Naive B cell (primary cell): ENCODE measurements around the gene ANKRD23. TPM values are rescaled to one million over a fixed set of nuclear protein-coding genes. Genes with fewer than 3 reads are reported as not detected.
"Not testable (repeated sequence)": the region's sequence is repeated elsewhere in the genome, so short reads cannot be mapped to it uniquely, and the experiment has no call there.

Experiments used
- ATAC-seq, 2 donors: fragments of 150-1000 bp; cut with Tn5 transposase; 2 replicates each; pipeline ENCODE4 v1.10.0; 2021; ENCODE audit warnings: low read depth in 2 of 2, mild to moderate bottlenecking in 2 of 2, moderate library complexity in 2 of 2
- DNase-seq: peaks from one replicate; pipeline ENCODE4 v3.0.0; 2022
- H3K27ac Mint-ChIP-seq, 6 donors: one replicate each; pipeline ENCODE4 v1.8.0; 2020 to 2022; ENCODE audit warnings: mild to moderate bottlenecking in 6 of 6, mixed read lengths in 6 of 6, moderate library complexity in 5 of 6, inconsistent platforms in 2 of 6
- H3K27me3 Mint-ChIP-seq, 3 donors: one replicate each; pipeline ENCODE4 v1.8.0; 2021 to 2022; ENCODE audit warnings: mixed read lengths in 3 of 3, mild to moderate bottlenecking in 1 of 3
- H3K36me3 Mint-ChIP-seq, 2 donors: one replicate each; pipeline ENCODE4 v1.8.0; 2020 to 2022; ENCODE audit warnings: mixed read lengths in 2 of 2, inconsistent platforms in 1 of 2, mild to moderate bottlenecking in 1 of 2
- H3K4me1 Mint-ChIP-seq, 3 donors: one replicate each; pipeline ENCODE4 v1.8.0; 2020 to 2022; ENCODE audit warnings: mixed read lengths in 3 of 3, inconsistent platforms in 1 of 3, mild to moderate bottlenecking in 1 of 3, moderate library complexity in 1 of 3
- H3K4me3 Mint-ChIP-seq, 8 donors: one replicate each; pipeline ENCODE4 v1.8.0; 2020 to 2022; ENCODE audit warnings: mild to moderate bottlenecking in 8 of 8, mixed read lengths in 8 of 8, moderate library complexity in 8 of 8, inconsistent platforms in 2 of 8
- H3K9me3 Mint-ChIP-seq, 7 donors: one replicate each; pipeline ENCODE4 v1.8.0; 2020 to 2022; ENCODE audit warnings: mixed read lengths in 7 of 7, mild to moderate bottlenecking in 5 of 7, inconsistent platforms in 2 of 7, moderate library complexity in 1 of 7
- polyA plus RNA-seq, 6 donors: library from polyadenylated mRNA; unstranded; fragments of 300-500 nt; fragmentation: Illumina TruSeq; gene quantifications; one replicate each; pipeline ENCODE4 v1.2.3, GENCODE V29; 2021; ENCODE audit warnings: low read depth in 6 of 6

ANKRD23 gene
- polyA plus RNA-seq, 6 donors from 2014 or later, result 0.44 to 1.4 (median 1.1) TPM; not detected in 2

GRCh38 chr2:96809216-96809882, 34.5 kb downstream of the ANKRD23 start:
- Mint-ChIP-seq H3K4me1 (peaks cover 12 to 24% (median 24%) of the 10 kb centered on the region in 3 donors), H3K27me3 (no peaks in the 10 kb centered on the region), H3K4me3 (peak overlapping the region in 2 of 8 donors; percentile 33 to 58), H3K9me3 (peaks cover 0 to 3% (median 0%) of the 10 kb centered on the region in 7 donors), H3K36me3 (no peaks in the 10 kb centered on the region), H3K27ac (peak overlapping the region in 2 of 6 donors; percentile 54 to 84)
- DNase-seq (no peak), ATAC-seq (no peak)

GRCh38 chr2:96808176-96808837, 35.5 kb downstream of the ANKRD23 start:
- H3K27ac Mint-ChIP-seq, result peak overlapping the region in 4 of 6 donors; percentile 54 to 91 (median 70)
- H3K4me3 Mint-ChIP-seq, result peak overlapping the region in 4 of 8 donors; percentile 39 to 57 (median 49)
- DNase-seq, result no peak
- ATAC-seq, result no peak
- H3K36me3 Mint-ChIP-seq, result no peaks in the 10 kb centered on the region
- H3K9me3 Mint-ChIP-seq, result peaks cover 0 to 3% (median 0%) of the 10 kb centered on the region in 7 donors
- H3K27me3 Mint-ChIP-seq, result no peaks in the 10 kb centered on the region
- peaks cover 12 to 24% (median 20%) of the 10 kb centered on the region in 3 donors for H3K4me1 Mint-ChIP-seq

GRCh38 chr2:96807127-96807471, 36.7 kb downstream of the ANKRD23 start:
- peaks cover 12 to 20% (median 15%) of the 10 kb centered on the region in 3 donors for H3K4me1 Mint-ChIP-seq
- ATAC-seq, result no peak

GRCh38 chr2:96806468-96807126, 37.2 kb downstream of the ANKRD23 start:
- ATAC-seq, result peak; percentile 93
- DNase-seq, result peak; percentile 78
- no peaks in the 10 kb centered on the region for H3K36me3 Mint-ChIP-seq
- peak overlapping the region; percentile 78 to 92 (median 88) for H3K4me3 Mint-ChIP-seq
- no peaks in the 10 kb centered on the region for H3K27me3 Mint-ChIP-seq
- H3K4me1 Mint-ChIP-seq, result peaks cover 12 to 20% (median 15%) of the 10 kb centered on the region in 3 donors
- peaks cover 0 to 3% (median 0%) of the 10 kb centered on the region in 7 donors for H3K9me3 Mint-ChIP-seq
- peak overlapping the region; percentile 97 to 99 (median 98) for H3K27ac Mint-ChIP-seq

More at GRCh38 chr2:96807127-96807471, 36.7 kb downstream of the ANKRD23 start:
- Mint-ChIP-seq H3K36me3 (no peaks in the 10 kb centered on the region), H3K4me3 (peak overlapping the region; percentile 78 to 92 (median 88)), H3K27me3 (no peaks in the 10 kb centered on the region), H3K9me3 (peaks cover 0 to 3% (median 0%) of the 10 kb centered on the region in 7 donors), H3K27ac (peak overlapping the region; percentile 97 to 99 (median 98))
- DNase-seq, result no peak

GRCh38 chr2:96805946-96806345, 37.9 kb downstream of the ANKRD23 start:
- peak overlapping the region; percentile 97 to 99 (median 98) for H3K27ac Mint-ChIP-seq
- H3K9me3 Mint-ChIP-seq, H3K36me3 Mint-ChIP-seq, DNase-seq, ATAC-seq, H3K27me3 Mint-ChIP-seq: not testable (repeated sequence)
- peak overlapping the region in 4 of 8 donors; percentile 78 to 92 (median 90) for H3K4me3 Mint-ChIP-seq
- H3K4me1 Mint-ChIP-seq, result peaks cover 12 to 20% (median 15%) of the 10 kb centered on the region in 3 donors

GRCh38 chr2:96804986-96805385, 38.8 kb downstream of the ANKRD23 start:
- Mint-ChIP-seq H3K9me3 (peaks cover 0 to 3% (median 0%) of the 10 kb centered on the region in 7 donors), H3K36me3 (no peaks in the 10 kb centered on the region), H3K4me1 (peaks cover 12 to 20% (median 15%) of the 10 kb centered on the region in 3 donors), H3K27ac (no peak overlapping the region), H3K4me3 (peak overlapping the region in 1 of 8 donors; percentile 15), H3K27me3 (no peaks in the 10 kb centered on the region)
- DNase-seq, result no peak
- ATAC-seq, result no peak

GRCh38 chr2:96802721-96803120, 41.1 kb downstream of the ANKRD23 start:
- DNase-seq (no peak), ATAC-seq (no peak)
- H3K27me3 Mint-ChIP-seq, result no peaks in the 10 kb centered on the region
- peak overlapping the region in 2 of 8 donors; percentile 41 to 47 for H3K4me3 Mint-ChIP-seq
- peaks cover 11 to 14% (median 12%) of the 10 kb centered on the region in 3 donors for H3K4me1 Mint-ChIP-seq
- H3K36me3 Mint-ChIP-seq, result peaks cover 0 to 8% of the 10 kb centered on the region in 2 donors
- H3K27ac Mint-ChIP-seq, result peak overlapping the region in 2 of 6 donors; percentile 84 to 87
- H3K9me3 Mint-ChIP-seq, result peaks cover 0 to 3% (median 0%) of the 10 kb centered on the region in 7 donors

- Mint-ChIP-seq H3K9me3 (peaks cover 0 to 3% (median 0%) of the 10 kb centered on the region in 7 donors), H3K36me3 (peaks cover 0 to 8% of the 10 kb centered on the region in 2 donors), H3K27me3 (no peaks in the 10 kb centered on the region), H3K4me1 (peaks cover 9% of the 10 kb centered on the region in 3 donors), H3K27ac (no peak overlapping the region), H3K4me3 (no peak overlapping the region)
- ATAC-seq (peak in 1 of 2 donors; percentile 10), DNase-seq (peak; percentile 29)
These were observed 41.8 kb downstream of the ANKRD23 start for GRCh38 chr2:96801786-96802595.

GRCh38 chr2:96801005-96801785, 42.6 kb downstream of the ANKRD23 start:
- Mint-ChIP-seq H3K27me3 (no peaks in the 10 kb centered on the region), H3K4me1 (peaks cover 1 to 2% (median 2%) of the 10 kb centered on the region in 3 donors), H3K36me3 (peaks cover 0 to 8% of the 10 kb centered on the region in 2 donors), H3K9me3 (no peaks in the 10 kb centered on the region), H3K27ac (no peak overlapping the region), H3K4me3 (no peak overlapping the region)
- peak; percentile 91 to 94 for ATAC-seq
- peak; percentile 63 for DNase-seq

GRCh38 chr2:96800061-96801004, 43.5 kb downstream of the ANKRD23 start:
- H3K36me3 Mint-ChIP-seq, result peaks cover 0 to 8% of the 10 kb centered on the region in 2 donors
- H3K27ac Mint-ChIP-seq, result no peak overlapping the region
- H3K4me1 Mint-ChIP-seq, result no peaks in the 10 kb centered on the region
- ATAC-seq (peak; percentile 30 to 42), DNase-seq (no peak)
- H3K4me3 Mint-ChIP-seq, result peak overlapping the region in 1 of 8 donors; percentile 35
- H3K9me3 Mint-ChIP-seq, result no peaks in the 10 kb centered on the region
- no peaks in the 10 kb centered on the region for H3K27me3 Mint-ChIP-seq

GRCh38 chr2:96799623-96799935, 44.2 kb downstream of the ANKRD23 start:
- H3K27me3 Mint-ChIP-seq, result no peaks in the 10 kb centered on the region
- no peak for DNase-seq
- H3K4me3 Mint-ChIP-seq, result peak overlapping the region in 1 of 8 donors; percentile 29
- peaks cover 0 to 8% of the 10 kb centered on the region in 2 donors for H3K36me3 Mint-ChIP-seq
- ATAC-seq, result no peak
- no peak overlapping the region for H3K27ac Mint-ChIP-seq
- H3K4me1 Mint-ChIP-seq, result no peaks in the 10 kb centered on the region
- no peaks in the 10 kb centered on the region for H3K9me3 Mint-ChIP-seq
